GM21381 (cell line): Measurements from ENCODE around the gene CCDC30.
"Not testable (repeated sequence)": the region's sequence is repeated elsewhere in the genome, so short reads cannot be mapped to it uniquely, and the experiment has no call there.

ENCODE experiments used
- ATAC-seq: cut with Tn5 transposase; IDR thresholded peaks from one replicate; pipeline ENCODE4 v1.9.1; 2021; ENCODE audit warnings: mild to moderate bottlenecking, moderate library complexity; ENCODE audit not compliant: unreplicated experiment

The CCDC30 gene

GRCh38 chr1:42518908-42519307 lies 55.8 kb downstream of the CCDC30 start:
- ATAC-seq: no peak

- ATAC-seq: no peak
Observed at GRCh38 chr1:42523171-42523570, 60.1 kb downstream of the CCDC30 start.

GRCh38 chr1:42524330-42524729 lies 61.2 kb downstream of the CCDC30 start:
- ATAC-seq: no peak

GRCh38 chr1:42529724-42530181 lies 66.7 kb downstream of the CCDC30 start:
- ATAC-seq: no peak

GRCh38 chr1:42531043-42531442 lies 68.0 kb downstream of the CCDC30 start:
- no peak for ATAC-seq

- no peak for ATAC-seq
Observed at GRCh38 chr1:42533101-42533863, 70.2 kb downstream of the CCDC30 start.

- no peak for ATAC-seq
Observed at GRCh38 chr1:42541104-42541503, 78.0 kb downstream of the CCDC30 start.

GRCh38 chr1:42551180-42551579 lies 88.1 kb downstream of the CCDC30 start:
- ATAC-seq: no peak

- no peak for ATAC-seq
Observed at GRCh38 chr1:42551590-42551989, 88.5 kb downstream of the CCDC30 start.

- no peak for ATAC-seq
Observed at GRCh38 chr1:42552636-42553035, 89.5 kb downstream of the CCDC30 start.

GRCh38 chr1:42557230-42557851 lies 94.3 kb downstream of the CCDC30 start:
- ATAC-seq: no peak

GRCh38 chr1:42567038-42567437 lies 104.0 kb downstream of the CCDC30 start:
- ATAC-seq: no peak

GRCh38 chr1:42576935-42577334 lies 113.8 kb downstream of the CCDC30 start:
- ATAC-seq: no peak

GRCh38 chr1:42586016-42586415 lies 122.9 kb downstream of the CCDC30 start:
- ATAC-seq: no peak

GRCh38 chr1:42587753-42588152 lies 124.7 kb downstream of the CCDC30 start:
- no peak for ATAC-seq

GRCh38 chr1:42592811-42593210 lies 129.7 kb downstream of the CCDC30 start:
- ATAC-seq: no peak

- no peak for ATAC-seq
Observed at GRCh38 chr1:42593486-42594100, 130.5 kb downstream of the CCDC30 start.

GRCh38 chr1:42601472-42601871 lies 138.4 kb downstream of the CCDC30 start:
- ATAC-seq: no peak

GRCh38 chr1:42613803-42614131 lies 150.7 kb downstream of the CCDC30 start:
- no peak for ATAC-seq

- no peak for ATAC-seq
Observed at GRCh38 chr1:42618866-42619265, 155.8 kb downstream of the CCDC30 start.

GRCh38 chr1:42620307-42620706 lies 157.2 kb downstream of the CCDC30 start:
- no peak for ATAC-seq

GRCh38 chr1:42621180-42621579 lies 158.1 kb downstream of the CCDC30 start:
- ATAC-seq: not testable (repeated sequence)
